SK-N-SH (cell line): Measurements from ENCODE around the gene ALDH9A1. TPM values are rescaled to one million over a fixed set of nuclear protein-coding genes. Genes with fewer than 3 reads are reported as not detected.

Source experiments
- CTCF ChIA-PET: fragments of 300-600, 350-600 bp; formaldehyde crosslinking; extraction: SDS; loops from one replicate; lab custom pipeline; 2021; lab: Yijun Ruan, JAX
- POLR2A ChIA-PET: fragments of 350-600 bp; sonication (Branson Sonifier 250); formaldehyde crosslinking; extraction: SDS; loops from one replicate; lab custom pipeline; 2020; ENCODE audit warnings: antibody characterized with exemption, inconsistent platforms; lab: Yijun Ruan, JAX
- DNase-seq: peaks from one replicate; pipeline ENCODE4 v3.0.0; 2012
- H2AFZ ChIP-seq: fragments of 200-600 bp; sonication (generic); 2 replicates; pipeline ENCODE4 v1.8.1; 2016; ENCODE audit warnings: antibody characterized with exemption, mild to moderate bottlenecking, low read depth
- H3F3A ChIP-seq: fragments of 200-600 bp; sonication (generic); replicated peaks from 2 replicates; pipeline ENCODE3; 2016; ENCODE audit warnings: antibody characterized with exemption, mild to moderate bottlenecking; ENCODE audit not compliant: insufficient read depth
- H3K27ac ChIP-seq, 2 experiments: fragments of 200-500 bp in 1 of 2; fragments of 200-600 bp in 1 of 2; sonication (Bioruptor generic) in 1 of 2; sonication (generic), shearing (Covaris generic) in 1 of 2; 2 replicates each; pipeline versions ENCODE4 v1.5.1 to v1.6.1; 2014 to 2016; ENCODE audit warnings: low read depth in 2 of 2, inconsistent platforms in 1 of 2, low read length in 1 of 2, mild to moderate bottlenecking in 1 of 2, mixed read lengths in 1 of 2
- H3K27me3 ChIP-seq: fragments of 200-600 bp; sonication (generic), shearing (Covaris generic); 2 replicates; pipeline ENCODE4 v1.6.1; 2016; ENCODE audit warnings: mixed run types; ENCODE audit not compliant: insufficient read depth
- H3K36me3 ChIP-seq, 2 experiments: fragments of 200-500 bp in 1 of 2; fragments of 200-600 bp in 1 of 2; sonication (Bioruptor generic) in 1 of 2; sonication (generic) in 1 of 2; replicated peaks in 1 of 2; 2 replicates each; pipeline versions ENCODE3 to v1.5.1; 2014 to 2016; ENCODE audit warnings: low read length in 1 of 2, mild to moderate bottlenecking in 1 of 2; ENCODE audit not compliant: insufficient read depth in 2 of 2, control insufficient read depth in 1 of 2
- H3K4me1 ChIP-seq, 2 experiments: fragments of 200-500 bp in 1 of 2; fragments of 200-600 bp in 1 of 2; sonication (Bioruptor generic) in 1 of 2; sonication (generic), shearing (Covaris generic) in 1 of 2; 2 replicates each; pipeline versions ENCODE4 v1.5.1 to v1.6.1; 2014 to 2016; ENCODE audit warnings: low read depth in 1 of 2, low read length in 1 of 2, mixed run types in 1 of 2; ENCODE audit not compliant: insufficient read depth in 2 of 2, control insufficient read depth in 1 of 2
- H3K4me2 ChIP-seq: fragments of 200-600 bp; sonication (generic), shearing (Covaris generic); 2 replicates; pipeline ENCODE4 v1.6.1; 2017; ENCODE audit warnings: mixed run types
- H3K4me3 ChIP-seq, 2 experiments: fragments of 200-500 bp in 1 of 2; fragments of 200-600 bp in 1 of 2; sonication (Bioruptor generic) in 1 of 2; sonication (generic), shearing (Covaris generic) in 1 of 2; 2 replicates each; pipeline versions ENCODE4 v1.5.1 to v1.8.1; 2014 to 2016; ENCODE audit warnings: low read depth in 2 of 2, inconsistent platforms in 1 of 2, low read length in 1 of 2, mild to moderate bottlenecking in 1 of 2, mixed read lengths in 1 of 2, moderate library complexity in 1 of 2
- H3K79me2 ChIP-seq: fragments of 200-600 bp; sonication (generic); 2 replicates; pipeline ENCODE4 v1.8.1; 2017; ENCODE audit warnings: mild to moderate bottlenecking; ENCODE audit not compliant: insufficient read depth
- H3K9ac ChIP-seq: fragments of 200-600 bp; sonication (generic); 2 replicates; pipeline ENCODE4 v1.6.1; 2017; ENCODE audit warnings: mixed run types
- H3K9me2 ChIP-seq: fragments of 200-600 bp; sonication (generic); 2 replicates; pipeline ENCODE4 v1.6.1; 2017; ENCODE audit warnings: mixed run types
- H3K9me3 ChIP-seq: fragments of 200-600 bp; sonication (generic); 2 replicates; pipeline ENCODE4 v1.6.1; 2017; ENCODE audit warnings: mixed run types, mild to moderate bottlenecking, moderate library complexity
- H4K20me1 ChIP-seq: fragments of 200-600 bp; sonication (generic); 2 replicates; pipeline ENCODE4 v1.6.1; 2017; ENCODE audit warnings: mild to moderate bottlenecking, mixed run types; ENCODE audit not compliant: insufficient read depth
- CHD2 ChIP-seq: fragments of 150-350 bp; IDR thresholded peaks from 2 replicates; pipeline ENCODE4 v1.6.1; 2018; ENCODE audit warnings: low read length; ENCODE audit not compliant: partially characterized antibody
- ELF1 ChIP-seq: IDR thresholded peaks from 2 replicates; pipeline ENCODE4 v1.4.0; 2012
- EZH2phosphoT487 ChIP-seq: fragments of 200-600 bp; sonication (generic); IDR thresholded peaks from 2 replicates; pipeline ENCODE4 v1.6.1; 2017; ENCODE audit warnings: low read depth, mixed run types, mild to moderate bottlenecking, antibody characterized with exemption, moderate library complexity, borderline replicate concordance
- FOSL2 ChIP-seq: IDR thresholded peaks from 2 replicates; pipeline ENCODE4 v1.4.0; 2012; ENCODE audit warnings: low read depth, mild to moderate bottlenecking, moderate library complexity, borderline replicate concordance
- FOXJ3 ChIP-seq: sonication (generic); formaldehyde crosslinking; IDR thresholded peaks from 2 replicates; pipeline ENCODE4 v1.5.1; 2020; ENCODE audit warnings: mild to moderate bottlenecking, missing genetic modification reagents
- FOXM1 ChIP-seq: IDR thresholded peaks from 2 replicates; pipeline ENCODE4 v1.4.0; 2012; ENCODE audit warnings: low read depth, mild to moderate bottlenecking
- JUND ChIP-seq: IDR thresholded peaks from 2 replicates; pipeline ENCODE4 v1.4.0; 2012
- MEF2A ChIP-seq: IDR thresholded peaks from 2 replicates; pipeline ENCODE4 v1.4.0; 2012; ENCODE audit warnings: low read depth, borderline replicate concordance
- NFIC ChIP-seq: IDR thresholded peaks from 2 replicates; pipeline ENCODE4 v1.4.0; 2012; ENCODE audit warnings: borderline replicate concordance
- NRF1 ChIP-seq: IDR thresholded peaks from 2 replicates; pipeline ENCODE4 v1.6.1; 2012; ENCODE audit warnings: low read depth, mild to moderate bottlenecking, low read length
- PBX3 ChIP-seq: IDR thresholded peaks from 2 replicates; pipeline ENCODE4; 2012
- POLR2AphosphoS5 ChIP-seq: IDR thresholded peaks from 2 replicates; pipeline ENCODE4 v1.6.1; 2012; ENCODE audit warnings: low read depth, low read length
- RAD21 ChIP-seq: IDR thresholded peaks from 2 replicates; pipeline ENCODE4 v1.6.1; 2012; ENCODE audit warnings: mild to moderate bottlenecking, low read length
- RCOR1 ChIP-seq: fragments of 150-350 bp; IDR thresholded peaks from 2 replicates; pipeline ENCODE4 v1.6.1; 2017; ENCODE audit warnings: antibody characterized with exemption, low read length
- SIN3A ChIP-seq: IDR thresholded peaks from 2 replicates; pipeline ENCODE4 v1.6.1; 2012; ENCODE audit warnings: low read depth, mild to moderate bottlenecking, low read length, moderate library complexity, borderline replicate concordance
- SMC3 ChIP-seq: IDR thresholded peaks from 2 replicates; pipeline ENCODE4 v1.6.1; 2012; ENCODE audit warnings: low read depth, low read length, improper control_type of control experiment
- TAF1 ChIP-seq: IDR thresholded peaks from 2 replicates; pipeline ENCODE4 v1.6.1; 2012; ENCODE audit warnings: low read depth, mild to moderate bottlenecking, low read length, moderate library complexity, borderline replicate concordance
- TCF12 ChIP-seq: IDR thresholded peaks from 2 replicates; pipeline ENCODE4 v1.4.0; 2012
- YY1 ChIP-seq: IDR thresholded peaks from 2 replicates; pipeline ENCODE4 v1.4.0; 2012; ENCODE audit warnings: low read depth, mild to moderate bottlenecking
- ZBTB33 ChIP-seq: IDR thresholded peaks from 2 replicates; pipeline ENCODE4 v1.4.0; 2012; ENCODE audit warnings: low read depth, borderline replicate concordance
- WGBS: methylation state at CpG from one replicate; pipeline ENCODE4 v1.1.6; 2017; ENCODE audit warnings: low lambda C conversion rate; 5-methylcytosine and 5-hydroxymethylcytosine counted together
- polyA plus RNA-seq, 3 experiments: library from polyadenylated mRNA; depleted of rRNA; stranded (reverse); fragments of >200 nt; gene quantifications; 2 replicates each; pipeline ENCODE4 v1.2.3, GENCODE V29; 2012
- TF ChIP-seq, protein P1 (sequence below): IDR thresholded peaks from 2 replicates; pipeline ENCODE4 v1.4.0; 2012; ENCODE audit warnings: low read depth
- TF ChIP-seq, protein P2 (sequence below): fragments of 150-350 bp; IDR thresholded peaks from 2 replicates; pipeline ENCODE4 v1.6.1; 2017; ENCODE audit warnings: antibody characterized with exemption, low read length, low read depth, borderline replicate concordance

Gene ALDH9A1
- polyA plus RNA-seq, 1 of the 3 experiments (the other 2 are of a cell fraction): 31.3 TPM

GRCh38 chr1:165678509-165678908 lies 19.9 kb downstream of the ALDH9A1 start:
- TF ChIP-seq PBX3 (no peak), CHD2 (no peak), SIN3A (no peak), ELF1 (no peak), MEF2A (no peak), NRF1 (no peak), RAD21 (no peak), SMC3 (no peak), JUND (no peak), FOXM1 (no peak), FOSL2 (no peak), YY1 (no peak), ZBTB33 (no peak), POLR2AphosphoS5 (no peak)
- TF ChIP-seq, all 33 proteins: peak for 0
- no peak overlapping the region for H2AFZ ChIP-seq
- no peak overlapping the region for H3K4me2 ChIP-seq
- peaks cover 41 to 63% of the 10 kb centered on the region in 2 experiments for H3K36me3 ChIP-seq
- H4K20me1 ChIP-seq: no peaks in the 10 kb centered on the region
- no peaks in the 10 kb centered on the region for H3K4me1 ChIP-seq
- H3K9ac ChIP-seq: no peak overlapping the region
- H3K9me3 ChIP-seq: no peaks in the 10 kb centered on the region
- DNase-seq: no peak
- no peaks in the 10 kb centered on the region for H3K9me2 ChIP-seq
- H3K4me3 ChIP-seq: no peak overlapping the region
- peaks cover 7% of the 10 kb centered on the region for H3K79me2 ChIP-seq
- ChIA-PET CTCF (no interaction called here), POLR2A (no interaction called here)
- H3F3A ChIP-seq: peaks cover 3% of the 10 kb centered on the region
- no peak overlapping the region; a peak in 1 of 4 replicates for H3K27ac ChIP-seq
- WGBS: 54% methylated on average over 2 of the region's 2 CpGs
- no peaks in the 10 kb centered on the region for H3K27me3 ChIP-seq

GRCh38 chr1:165675794-165676193 lies 22.6 kb downstream of the ALDH9A1 start:
- Histone ChIP-seq H3K79me2 (no peaks in the 10 kb centered on the region), H2AFZ (no peak overlapping the region), H3K9me3 (no peaks in the 10 kb centered on the region), H3K9me2 (no peaks in the 10 kb centered on the region), H3K9ac (no peak overlapping the region), H3K27me3 (no peaks in the 10 kb centered on the region), H3K4me1 (no peaks in the 10 kb centered on the region), H3K4me2 (no peak overlapping the region), H3F3A (peaks cover 4% of the 10 kb centered on the region), H4K20me1 (no peaks in the 10 kb centered on the region), H3K4me3 (no peak overlapping the region), H3K27ac (no peak overlapping the region), H3K36me3 (peaks cover 37 to 49% of the 10 kb centered on the region in 2 experiments)
- CTCF ChIA-PET: no interaction called here
- 97% methylated on average over 1 of the region's 1 CpG for WGBS
- POLR2A ChIA-PET: no interaction called here
- no peak for DNase-seq
- TF ChIP-seq EZH2phosphoT487: no peak
- no peak for TF ChIP-seq CHD2
- no peak for TF ChIP-seq PBX3
- TF ChIP-seq SMC3: no peak
- no peak for TF ChIP-seq TCF12
- TF ChIP-seq MEF2A: no peak
- TF ChIP-seq, protein P1, sequence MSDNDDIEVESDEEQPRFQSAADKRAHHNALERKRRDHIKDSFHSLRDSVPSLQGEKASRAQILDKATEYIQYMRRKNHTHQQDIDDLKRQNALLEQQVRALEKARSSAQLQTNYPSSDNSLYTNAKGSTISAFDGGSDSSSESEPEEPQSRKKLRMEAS: no peak
- TF ChIP-seq, protein P2, sequence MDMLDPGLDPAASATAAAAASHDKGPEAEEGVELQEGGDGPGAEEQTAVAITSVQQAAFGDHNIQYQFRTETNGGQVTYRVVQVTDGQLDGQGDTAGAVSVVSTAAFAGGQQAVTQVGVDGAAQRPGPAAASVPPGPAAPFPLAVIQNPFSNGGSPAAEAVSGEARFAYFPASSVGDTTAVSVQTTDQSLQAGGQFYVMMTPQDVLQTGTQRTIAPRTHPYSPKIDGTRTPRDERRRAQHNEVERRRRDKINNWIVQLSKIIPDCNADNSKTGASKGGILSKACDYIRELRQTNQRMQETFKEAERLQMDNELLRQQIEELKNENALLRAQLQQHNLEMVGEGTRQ: no peak
- TF ChIP-seq FOXJ3 (CRISPR knock-in tag): no peak
- TF ChIP-seq RAD21: no peak
- TF ChIP-seq RCOR1: no peak
- no peak for TF ChIP-seq TAF1
- TF ChIP-seq NFIC: no peak
